22Rv1 (cell line): ENCODE measurements around the gene RBKS.

Experiments
- ZFX ChIP-seq: fragments of 450-650 bp; IDR thresholded peaks from 2 replicates; pipeline ENCODE4 v1.6.1; 2017; ENCODE audit warnings: antibody characterized with exemption, borderline replicate concordance
- TF ChIP-seq, protein P1 (sequence below): fragments of 450-650 bp; IDR thresholded peaks from 2 replicates; pipeline ENCODE4 v1.5.1; 2017; ENCODE audit warnings: mild to moderate bottlenecking

DNA sequence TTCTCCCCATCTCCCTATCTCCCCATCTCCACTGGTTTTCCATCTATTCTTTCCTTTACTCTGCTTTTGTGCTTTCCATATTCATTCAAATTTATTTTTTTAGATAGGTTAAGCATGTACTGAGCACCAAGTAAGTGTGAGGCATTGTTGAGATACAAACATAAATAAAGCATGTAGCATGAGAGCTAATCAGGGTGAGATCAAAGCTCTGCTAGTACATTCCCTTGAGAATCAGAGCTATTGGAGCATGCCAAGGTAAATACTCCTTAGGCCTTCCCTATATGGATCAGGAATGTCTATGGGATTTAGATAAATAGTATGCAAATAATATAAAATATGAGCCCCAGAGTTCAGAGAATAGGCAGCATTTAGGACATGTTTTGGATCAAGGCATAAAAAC, 25.7 kb upstream of the RBKS start:
- TF ChIP-seq, protein P1, sequence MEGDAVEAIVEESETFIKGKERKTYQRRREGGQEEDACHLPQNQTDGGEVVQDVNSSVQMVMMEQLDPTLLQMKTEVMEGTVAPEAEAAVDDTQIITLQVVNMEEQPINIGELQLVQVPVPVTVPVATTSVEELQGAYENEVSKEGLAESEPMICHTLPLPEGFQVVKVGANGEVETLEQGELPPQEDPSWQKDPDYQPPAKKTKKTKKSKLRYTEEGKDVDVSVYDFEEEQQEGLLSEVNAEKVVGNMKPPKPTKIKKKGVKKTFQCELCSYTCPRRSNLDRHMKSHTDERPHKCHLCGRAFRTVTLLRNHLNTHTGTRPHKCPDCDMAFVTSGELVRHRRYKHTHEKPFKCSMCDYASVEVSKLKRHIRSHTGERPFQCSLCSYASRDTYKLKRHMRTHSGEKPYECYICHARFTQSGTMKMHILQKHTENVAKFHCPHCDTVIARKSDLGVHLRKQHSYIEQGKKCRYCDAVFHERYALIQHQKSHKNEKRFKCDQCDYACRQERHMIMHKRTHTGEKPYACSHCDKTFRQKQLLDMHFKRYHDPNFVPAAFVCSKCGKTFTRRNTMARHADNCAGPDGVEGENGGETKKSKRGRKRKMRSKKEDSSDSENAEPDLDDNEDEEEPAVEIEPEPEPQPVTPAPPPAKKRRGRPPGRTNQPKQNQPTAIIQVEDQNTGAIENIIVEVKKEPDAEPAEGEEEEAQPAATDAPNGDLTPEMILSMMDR = no peak
- TF ChIP-seq ZFX = no peak
